NCI-H2029 treated with DMSO at 0.1 percent for 48 hours (cell line): ENCODE results near the gene NID1.
"Not testable (repeated sequence)": the region's sequence is repeated elsewhere in the genome, so short reads cannot be mapped to it uniquely, and the experiment has no call there.

Experiments
- DNase-seq: peaks from one replicate; lab custom pipeline; 2025; lab: John Stamatoyannopoulos, UW

NID1 gene

GRCh38 chr1:236023926-236024565 is 40.8 kb downstream of the NID1 start:
- no peak for DNase-seq

- DNase-seq: no peak
These were observed 43.3 kb downstream of the NID1 start for GRCh38 chr1:236021424-236022135.

GRCh38 chr1:236020359-236021219 is 44.3 kb downstream of the NID1 start:
- DNase-seq: no peak

GRCh38 chr1:236018885-236019453 is 45.9 kb downstream of the NID1 start:
- no peak for DNase-seq

- no peak for DNase-seq
These were observed 48.0 kb downstream of the NID1 start for GRCh38 chr1:236016782-236017400.

GRCh38 chr1:236016083-236016482 is 48.8 kb downstream of the NID1 start:
- DNase-seq: no peak

GRCh38 chr1:236015539-236015938 is 49.4 kb downstream of the NID1 start:
- DNase-seq: no peak

- no peak for DNase-seq
These were observed 51.6 kb downstream of the NID1 start for GRCh38 chr1:236013330-236013729.

GRCh38 chr1:236011641-236012040 is 53.2 kb downstream of the NID1 start:
- no peak for DNase-seq

- no peak for DNase-seq
These were observed 54.4 kb downstream of the NID1 start for GRCh38 chr1:236010443-236010842.

- DNase-seq: no peak
These were observed 55.0 kb downstream of the NID1 start for GRCh38 chr1:236009857-236010256.

GRCh38 chr1:236009191-236009590 is 55.7 kb downstream of the NID1 start:
- DNase-seq: no peak

GRCh38 chr1:236007781-236008180 is 57.1 kb downstream of the NID1 start:
- no peak for DNase-seq

- not testable (repeated sequence) for DNase-seq
These were observed 61.8 kb downstream of the NID1 start for GRCh38 chr1:236003058-236003457.

- DNase-seq: no peak
These were observed 62.3 kb downstream of the NID1 start for GRCh38 chr1:236002572-236002971.

- DNase-seq: no peak
These were observed 62.9 kb downstream of the NID1 start for GRCh38 chr1:236002025-236002390.

- DNase-seq: no peak
These were observed 64.1 kb downstream of the NID1 start for GRCh38 chr1:236000781-236001180.

GRCh38 chr1:235999259-235999925 is 65.5 kb downstream of the NID1 start:
- DNase-seq: no peak

GRCh38 chr1:235998812-235999211 is 66.1 kb downstream of the NID1 start:
- no peak for DNase-seq

GRCh38 chr1:235997931-235998330 is 67.0 kb downstream of the NID1 start:
- DNase-seq: peak; percentile 27

- DNase-seq: no peak
These were observed 67.8 kb downstream of the NID1 start for GRCh38 chr1:235997049-235997448.
